GM23338 (cell line): ENCODE results near the gene HEY2. TPM values are rescaled to one million over a fixed set of nuclear protein-coding genes. Genes with fewer than 3 reads are reported as not detected.

ENCODE experiments used
- ATAC-seq: fragments of 200-7000 bp; cut with Tn5 transposase; 3 replicates; pipeline ENCODE4 v1.9.1; 2020
- DNase-seq: peaks from one replicate; pipeline ENCODE4 v3.0.0-alpha.2; 2015; ENCODE audit warnings: low spot score
- H2AFZ ChIP-seq: fragments of 200-600 bp; sonication (generic); 2 replicates; pipeline ENCODE4 v1.8.0; 2016; ENCODE audit warnings: antibody characterized with exemption, mild to moderate bottlenecking, moderate library complexity
- H3F3A ChIP-seq: fragments of 200-600 bp; sonication (generic); replicated peaks from 2 replicates; pipeline ENCODE4 v1.8.0; 2017; ENCODE audit warnings: antibody characterized with exemption, mixed run types, low read depth
- H3K27ac ChIP-seq: fragments of 200-600 bp; sonication (generic); 2 replicates; pipeline ENCODE4 v1.6.1; 2016; ENCODE audit warnings: low read depth
- H3K27me3 ChIP-seq: fragments of 200-600 bp; sonication (generic); 2 replicates; pipeline ENCODE4 v1.8.0; 2016; ENCODE audit warnings: mild to moderate bottlenecking, mixed run types, moderate library complexity; ENCODE audit not compliant: insufficient read depth
- H3K36me3 ChIP-seq: fragments of 200-600 bp; sonication (generic); 2 replicates; pipeline ENCODE4 v1.8.0; 2016; ENCODE audit warnings: mild to moderate bottlenecking; ENCODE audit not compliant: insufficient read depth
- H3K4me1 ChIP-seq: fragments of 200-600 bp; sonication (generic); 2 replicates; pipeline ENCODE4 v1.8.0; 2016; ENCODE audit warnings: mild to moderate bottlenecking, moderate library complexity; ENCODE audit not compliant: insufficient read depth
- H3K4me2 ChIP-seq: fragments of 200-600 bp; sonication (generic); 2 replicates; pipeline ENCODE4 v1.7.1; 2017; ENCODE audit warnings: mixed run types
- H3K4me3 ChIP-seq: fragments of 200-600 bp; sonication (generic); 2 replicates; pipeline ENCODE4 v1.6.1; 2016; ENCODE audit warnings: mixed run types
- H3K79me2 ChIP-seq: fragments of 200-600 bp; sonication (generic); replicated peaks from 2 replicates; pipeline ENCODE4 v1.8.0; 2017; ENCODE audit warnings: mild to moderate bottlenecking; ENCODE audit not compliant: insufficient read depth
- H3K9me2 ChIP-seq: fragments of 200-600 bp; sonication (generic); 2 replicates; pipeline ENCODE4 v1.8.0; 2017; ENCODE audit not compliant: insufficient read depth
- H4K20me1 ChIP-seq: fragments of 200-600 bp; sonication (generic); replicated peaks from 2 replicates; pipeline ENCODE4 v1.8.0; 2017; ENCODE audit warnings: mild to moderate bottlenecking; ENCODE audit not compliant: insufficient read depth
- H3K27ac Mint-ChIP-seq: 2 replicates; pipeline ENCODE4 v1.8.0; 2020; ENCODE audit warnings: inconsistent platforms, mild to moderate bottlenecking, moderate library complexity, mixed read lengths
- H3K27me3 Mint-ChIP-seq: 3 replicates; pipeline ENCODE4 v1.8.0; 2022; ENCODE audit warnings: low read depth, mild to moderate bottlenecking, moderate library complexity, mixed read lengths, inconsistent platforms; ENCODE audit not compliant: insufficient read depth, poor library complexity
- H3K36me3 Mint-ChIP-seq: 3 replicates; pipeline ENCODE4 v1.8.0; 2021; ENCODE audit warnings: low read depth, mild to moderate bottlenecking, inconsistent platforms, moderate library complexity, mixed read lengths
- H3K4me1 Mint-ChIP-seq: 3 replicates; pipeline ENCODE4 v1.8.0; 2020; ENCODE audit warnings: mild to moderate bottlenecking, inconsistent platforms, mixed read lengths
- H3K4me3 Mint-ChIP-seq: 3 replicates; pipeline ENCODE4 v1.8.0; 2021; ENCODE audit warnings: moderate library complexity, mild to moderate bottlenecking, inconsistent platforms, mixed read lengths
- H3K9me3 Mint-ChIP-seq: 3 replicates; pipeline ENCODE4 v1.8.0; 2020; ENCODE audit warnings: moderate library complexity, mild to moderate bottlenecking, inconsistent platforms, mixed read lengths
- CREB1 ChIP-seq: fragments of 250-450 bp; sonication (Bioruptor Pico); IDR thresholded peaks from 2 replicates; pipeline ENCODE4 v1.5.0; 2020; ENCODE audit warnings: low read depth, mild to moderate bottlenecking, moderate library complexity
- EZH2 ChIP-seq: fragments of 200-600 bp; sonication (generic); IDR thresholded peaks from one replicate; pipeline ENCODE4 v1.8.0; 2017; ENCODE audit warnings: antibody characterized with exemption, mild to moderate bottlenecking, low read depth; ENCODE audit not compliant: unreplicated experiment
- EZH2phosphoT487 ChIP-seq: fragments of 200-600 bp; sonication (generic); IDR thresholded peaks from one replicate; pipeline ENCODE4 v1.8.1; 2018; ENCODE audit warnings: antibody characterized with exemption; ENCODE audit not compliant: unreplicated experiment
- ZNF331 ChIP-seq: fragments of 250-450 bp; sonication (Bioruptor Pico); IDR thresholded peaks from 2 replicates; pipeline ENCODE4 v1.5.0; 2020; ENCODE audit warnings: low read depth, mild to moderate bottlenecking, moderate library complexity
- ZNF462 ChIP-seq: fragments of 250-450 bp; sonication (Bioruptor Pico); IDR thresholded peaks from 2 replicates; pipeline ENCODE4 v1.5.0; 2020; ENCODE audit warnings: mild to moderate bottlenecking, moderate library complexity
- polyA plus RNA-seq: library from polyadenylated mRNA; unstranded; fragments of >200 nt; fragmentation: Nextera tagmentation; extraction: Ambion mirVana; gene quantifications from 2 replicates; pipeline ENCODE4 v1.2.1, GENCODE V29; 2016
- total RNA-seq: library from RNA; depleted of rRNA; stranded (reverse); fragments of >200 nt; shearing (Covaris generic); gene quantifications from 2 replicates; pipeline ENCODE4 v1.2.3, GENCODE V29; 2014
- TF ChIP-seq, protein P1 (sequence below): IDR thresholded peaks from 2 replicates; pipeline ENCODE4 v1.6.1; 2016; ENCODE audit warnings: antibody characterized with exemption
- TF ChIP-seq, protein P2 (sequence below): IDR thresholded peaks from one replicate; pipeline ENCODE4 v1.6.1; 2018; ENCODE audit warnings: antibody characterized with exemption; ENCODE audit not compliant: unreplicated experiment

The HEY2 gene
- total and polyA plus RNA-seq, 2 experiments from 2014 or later, result 4.3 to 8.5 TPM

- TF ChIP-seq ZNF462 (CRISPR knock-in tag), result no peak
Measured at GRCh38 chr6:125718109-125718508, 31.3 kb upstream of the HEY2 start (continued).

DNA sequence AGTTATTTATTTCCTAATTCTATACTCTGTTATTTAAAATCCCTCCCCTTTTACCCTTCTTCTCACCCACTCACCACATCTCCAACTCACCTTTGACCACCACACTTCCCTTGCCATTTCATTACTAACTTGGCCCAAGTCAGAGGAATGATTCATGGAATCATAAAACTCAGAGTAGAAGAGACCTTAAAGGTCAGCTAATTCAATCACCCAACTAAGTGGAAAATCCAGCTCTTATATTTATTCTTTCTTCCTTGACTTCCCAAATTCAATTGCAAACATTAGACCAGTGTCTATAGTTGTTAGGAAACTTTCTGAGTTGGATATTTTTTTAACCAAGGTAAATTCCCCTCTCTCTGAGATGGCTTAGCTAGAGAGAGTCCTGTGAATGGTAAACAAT lies 26.5 kb upstream of the HEY2 start:
- H3K27ac ChIP-seq, result no peak overlapping the region
- Mint-ChIP-seq H3K4me3 (no peak overlapping the region), H3K36me3 (peaks cover 4% of the 10 kb centered on the region; the same call in 1 of the 3 replicates), H3K27ac (no peak overlapping the region), H3K27me3 (peaks cover 2% of the 10 kb centered on the region), H3K9me3 (no peaks in the 10 kb centered on the region), H3K4me1 (peaks cover 2% of the 10 kb centered on the region; the same call in 1 of the 3 replicates)
- no peak overlapping the region for H3K4me3 ChIP-seq
- TF ChIP-seq ZNF331 (CRISPR knock-in tag), result no peak
- H3F3A ChIP-seq, result no peaks in the 10 kb centered on the region
- no peak overlapping the region for H3K4me2 ChIP-seq
- no peaks in the 10 kb centered on the region for H3K79me2 ChIP-seq
- H2AFZ ChIP-seq, result no peak overlapping the region
- no peaks in the 10 kb centered on the region for H3K36me3 ChIP-seq
- H3K4me1 ChIP-seq, result no peaks in the 10 kb centered on the region
- H4K20me1 ChIP-seq, result no peaks in the 10 kb centered on the region
- ATAC-seq (no peak), DNase-seq (no peak)
- no peaks in the 10 kb centered on the region; the same call in 1 of the 2 replicates for H3K9me2 ChIP-seq
- H3K27me3 ChIP-seq, result no peaks in the 10 kb centered on the region

GRCh38 chr6:125727216-125727615 lies 22.2 kb upstream of the HEY2 start:
- Histone ChIP-seq H3K79me2 (no peaks in the 10 kb centered on the region), H3K4me2 (no peak overlapping the region), H3K9me2 (no peaks in the 10 kb centered on the region), H3K36me3 (no peaks in the 10 kb centered on the region), H3K27me3 (no peaks in the 10 kb centered on the region), H4K20me1 (no peaks in the 10 kb centered on the region), H3K4me1 (peaks cover 23% of the 10 kb centered on the region), H2AFZ (no peak overlapping the region), H3K4me3 (no peak overlapping the region), H3F3A (no peaks in the 10 kb centered on the region), H3K27ac (no peak overlapping the region)
- peaks cover 30% of the 10 kb centered on the region for H3K4me1 Mint-ChIP-seq
- DNase-seq (no peak), ATAC-seq (no peak)
- peaks cover 2% of the 10 kb centered on the region for H3K27me3 Mint-ChIP-seq
- no peak overlapping the region for H3K27ac Mint-ChIP-seq
- H3K36me3 Mint-ChIP-seq, result no peaks in the 10 kb centered on the region
- H3K9me3 Mint-ChIP-seq, result no peaks in the 10 kb centered on the region
- H3K4me3 Mint-ChIP-seq, result no peak overlapping the region
- TF ChIP-seq, protein P1, sequence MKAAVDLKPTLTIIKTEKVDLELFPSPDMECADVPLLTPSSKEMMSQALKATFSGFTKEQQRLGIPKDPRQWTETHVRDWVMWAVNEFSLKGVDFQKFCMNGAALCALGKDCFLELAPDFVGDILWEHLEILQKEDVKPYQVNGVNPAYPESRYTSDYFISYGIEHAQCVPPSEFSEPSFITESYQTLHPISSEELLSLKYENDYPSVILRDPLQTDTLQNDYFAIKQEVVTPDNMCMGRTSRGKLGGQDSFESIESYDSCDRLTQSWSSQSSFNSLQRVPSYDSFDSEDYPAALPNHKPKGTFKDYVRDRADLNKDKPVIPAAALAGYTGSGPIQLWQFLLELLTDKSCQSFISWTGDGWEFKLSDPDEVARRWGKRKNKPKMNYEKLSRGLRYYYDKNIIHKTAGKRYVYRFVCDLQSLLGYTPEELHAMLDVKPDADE, result no peak
- no peak for TF ChIP-seq EZH2phosphoT487
- no peak for TF ChIP-seq CREB1 (CRISPR knock-in tag)
- no peak for TF ChIP-seq ZNF331 (CRISPR knock-in tag)
- no peak for TF ChIP-seq EZH2
- TF ChIP-seq, protein P2, sequence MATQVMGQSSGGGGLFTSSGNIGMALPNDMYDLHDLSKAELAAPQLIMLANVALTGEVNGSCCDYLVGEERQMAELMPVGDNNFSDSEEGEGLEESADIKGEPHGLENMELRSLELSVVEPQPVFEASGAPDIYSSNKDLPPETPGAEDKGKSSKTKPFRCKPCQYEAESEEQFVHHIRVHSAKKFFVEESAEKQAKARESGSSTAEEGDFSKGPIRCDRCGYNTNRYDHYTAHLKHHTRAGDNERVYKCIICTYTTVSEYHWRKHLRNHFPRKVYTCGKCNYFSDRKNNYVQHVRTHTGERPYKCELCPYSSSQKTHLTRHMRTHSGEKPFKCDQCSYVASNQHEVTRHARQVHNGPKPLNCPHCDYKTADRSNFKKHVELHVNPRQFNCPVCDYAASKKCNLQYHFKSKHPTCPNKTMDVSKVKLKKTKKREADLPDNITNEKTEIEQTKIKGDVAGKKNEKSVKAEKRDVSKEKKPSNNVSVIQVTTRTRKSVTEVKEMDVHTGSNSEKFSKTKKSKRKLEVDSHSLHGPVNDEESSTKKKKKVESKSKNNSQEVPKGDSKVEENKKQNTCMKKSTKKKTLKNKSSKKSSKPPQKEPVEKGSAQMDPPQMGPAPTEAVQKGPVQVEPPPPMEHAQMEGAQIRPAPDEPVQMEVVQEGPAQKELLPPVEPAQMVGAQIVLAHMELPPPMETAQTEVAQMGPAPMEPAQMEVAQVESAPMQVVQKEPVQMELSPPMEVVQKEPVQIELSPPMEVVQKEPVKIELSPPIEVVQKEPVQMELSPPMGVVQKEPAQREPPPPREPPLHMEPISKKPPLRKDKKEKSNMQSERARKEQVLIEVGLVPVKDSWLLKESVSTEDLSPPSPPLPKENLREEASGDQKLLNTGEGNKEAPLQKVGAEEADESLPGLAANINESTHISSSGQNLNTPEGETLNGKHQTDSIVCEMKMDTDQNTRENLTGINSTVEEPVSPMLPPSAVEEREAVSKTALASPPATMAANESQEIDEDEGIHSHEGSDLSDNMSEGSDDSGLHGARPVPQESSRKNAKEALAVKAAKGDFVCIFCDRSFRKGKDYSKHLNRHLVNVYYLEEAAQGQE, result no peak
